T-helper 9 cell (primary cell): Measurements from ENCODE around the gene GSTP1.
"Not testable (repeated sequence)": the region's sequence is repeated elsewhere in the genome, so short reads cannot be mapped to it uniquely, and the experiment has no call there.

Experiments
- DNase-seq: peaks from one replicate; pipeline ENCODE4 v3.0.0-alpha.2; 2020

GSTP1 gene

DNA sequence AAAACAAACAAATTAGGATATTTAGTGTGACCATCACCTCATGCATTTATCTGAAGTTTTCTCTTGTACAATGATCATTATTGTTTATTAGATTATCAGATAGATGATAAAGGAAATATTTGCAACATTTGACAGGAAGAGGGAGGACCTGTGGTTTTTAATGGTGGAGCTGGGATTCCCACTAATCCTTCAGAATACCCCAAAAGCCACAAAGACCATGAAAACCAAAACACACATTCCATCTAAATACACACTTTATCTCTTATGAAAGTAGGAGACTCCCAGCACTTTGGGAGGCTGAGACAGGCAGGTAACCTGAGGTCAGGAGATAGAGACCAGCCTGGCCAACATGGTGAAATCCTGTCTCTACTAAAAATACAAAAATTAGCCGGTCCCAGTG lies 15.5 kb downstream of the GSTP1 start:
- DNase-seq, result no peak

DNA sequence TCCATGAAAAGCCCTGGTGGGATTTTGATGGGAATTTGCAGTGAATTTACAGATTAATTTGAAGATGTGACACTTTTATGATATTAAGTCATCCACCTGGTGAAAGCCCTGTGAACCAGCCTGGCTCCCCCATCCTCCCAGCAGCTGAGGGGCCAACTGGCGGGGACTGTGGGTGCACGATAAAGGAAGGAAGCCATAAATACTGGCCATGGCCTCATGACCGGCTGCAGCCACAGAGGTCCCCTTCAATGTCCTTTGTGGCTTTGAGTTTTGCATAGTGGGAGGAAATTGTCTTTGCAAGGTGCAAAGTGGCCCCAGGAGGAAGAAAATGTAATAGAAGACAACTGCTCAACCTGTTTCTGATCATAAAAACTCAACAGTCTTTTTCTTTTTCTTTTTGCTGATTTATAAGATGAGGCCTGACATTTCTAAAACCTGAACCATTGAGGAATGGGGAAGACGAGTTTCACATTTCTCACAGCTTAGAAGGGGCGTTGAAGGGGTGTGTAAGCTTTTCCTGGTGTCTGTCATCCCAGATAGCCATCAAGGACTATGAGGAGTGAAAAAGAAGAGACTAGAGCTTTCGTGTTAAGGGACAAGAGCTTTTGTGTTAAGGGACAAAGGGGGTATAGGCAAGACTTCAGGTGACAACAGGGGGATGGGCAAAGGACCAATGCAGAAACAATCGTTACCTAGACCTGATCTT lies 16.9 kb downstream of the GSTP1 start:
- DNase-seq, result no peak

DNA sequence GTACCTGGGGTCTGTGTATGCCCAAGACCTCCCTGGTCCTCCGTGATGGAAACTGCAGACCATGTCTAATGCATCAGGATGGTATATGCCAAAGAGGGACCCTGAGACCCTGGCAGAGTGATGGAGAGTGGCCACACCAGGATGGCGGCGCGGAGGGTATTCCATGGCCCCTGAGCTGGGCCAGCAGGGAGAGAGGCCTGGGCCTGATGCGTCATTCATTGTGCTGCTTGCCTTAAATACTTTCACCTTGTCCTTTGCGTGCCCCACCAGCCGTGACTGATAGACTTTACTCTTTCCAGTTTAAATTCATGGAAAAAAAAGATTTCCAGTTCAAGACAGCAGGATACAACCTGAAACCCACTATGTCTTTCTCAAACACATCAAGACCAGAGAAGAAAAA lies 17.5 kb downstream of the GSTP1 start:
- DNase-seq, result no peak

DNA sequence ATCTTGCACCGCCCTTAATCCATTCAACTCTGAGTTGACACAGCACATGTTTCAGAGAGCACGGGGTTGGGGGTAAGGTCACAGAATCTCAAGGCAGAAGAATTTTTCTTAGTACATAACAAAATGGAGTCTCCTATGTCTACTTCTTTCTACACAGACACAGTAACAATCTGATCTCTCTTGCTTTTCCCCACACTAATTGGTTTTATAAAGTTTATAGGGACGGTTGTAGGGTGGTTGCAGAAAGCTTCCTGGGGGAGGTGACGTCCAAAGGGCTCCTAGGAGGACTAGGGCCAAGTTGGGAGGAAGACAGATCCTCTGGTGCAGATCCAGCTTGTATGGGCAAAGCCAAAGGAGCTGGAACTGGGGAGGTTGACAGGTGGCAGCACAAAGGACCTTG lies 20.5 kb downstream of the GSTP1 start:
- not testable (repeated sequence) for DNase-seq

DNA sequence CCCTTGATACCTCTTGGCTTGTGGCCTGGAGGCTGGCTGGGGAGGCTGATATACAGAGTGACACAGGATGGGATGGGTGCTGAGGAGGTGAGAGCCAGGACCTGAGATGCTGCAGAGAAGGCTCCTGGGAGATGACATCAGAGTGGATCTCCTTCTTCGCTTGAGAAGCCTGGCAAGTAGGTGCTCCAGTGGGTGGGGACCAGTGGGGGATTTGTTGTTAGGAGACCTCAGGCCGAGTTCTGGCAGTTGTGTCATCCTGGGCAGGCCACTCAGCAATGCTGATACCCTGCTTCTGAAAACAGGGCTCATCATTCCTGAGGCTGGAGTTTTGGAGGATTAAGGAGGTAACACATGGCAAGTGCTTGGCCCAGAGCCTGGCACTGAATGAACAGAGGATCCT lies 21.2 kb downstream of the GSTP1 start:
- DNase-seq, result no peak

DNA sequence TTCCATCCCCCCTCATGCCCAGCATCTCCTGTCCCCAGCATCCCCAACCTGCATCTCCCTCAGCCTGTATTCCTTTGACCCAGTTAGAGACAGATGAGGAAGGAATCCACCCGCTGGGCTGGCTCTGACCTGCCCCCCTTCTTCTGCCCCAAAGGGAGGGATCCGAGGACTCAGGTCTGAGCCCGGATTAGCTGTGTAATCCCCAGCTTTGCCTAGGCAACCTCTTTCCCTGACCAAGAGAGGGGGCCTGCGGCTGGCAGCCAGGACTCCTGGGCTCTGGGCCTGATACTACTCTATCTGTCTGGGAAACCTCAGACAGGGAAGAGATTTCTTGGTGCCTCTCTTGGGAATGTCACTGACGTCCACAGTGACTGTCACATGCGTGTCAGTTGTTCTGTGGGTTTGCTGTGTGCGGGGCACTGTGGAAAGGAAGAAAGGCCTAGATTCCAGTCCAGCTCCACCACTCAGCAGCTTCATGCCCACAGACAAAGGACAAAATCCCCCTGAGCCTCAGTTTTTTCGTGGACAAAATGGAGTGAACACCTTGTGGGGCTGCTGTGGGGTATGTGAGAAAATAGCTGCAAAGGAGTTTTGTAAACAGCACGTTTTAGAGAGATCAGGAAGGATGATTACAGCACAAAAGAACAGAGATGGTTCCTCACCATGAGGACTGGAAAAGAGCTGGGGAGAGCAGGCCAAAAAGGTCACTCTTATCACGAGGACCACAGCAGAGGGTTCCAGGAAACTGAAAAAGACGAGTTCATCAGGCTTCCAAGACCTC lies 21.8 kb downstream of the GSTP1 start:
- no peak for DNase-seq

DNA sequence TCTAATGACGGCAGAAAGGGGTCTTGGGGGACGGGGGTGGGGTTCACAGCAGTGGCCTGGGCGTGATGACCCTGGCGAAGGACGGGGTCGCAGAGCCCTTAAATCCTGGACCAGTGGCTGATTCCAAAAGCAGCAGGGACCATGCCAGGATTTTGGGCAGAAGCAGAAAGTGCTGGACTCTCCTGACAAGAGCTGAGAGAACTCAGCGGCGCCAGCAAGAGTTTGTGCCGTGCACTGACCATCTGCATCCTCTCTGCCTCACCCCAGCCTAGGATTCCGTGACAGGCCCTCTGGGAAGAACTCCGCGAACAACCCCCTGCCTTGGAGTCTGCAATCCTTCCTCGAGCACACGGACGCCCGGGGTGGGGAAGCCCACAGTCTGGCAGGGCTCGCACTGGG lies 22.5 kb downstream of the GSTP1 start:
- DNase-seq, result no peak

DNA sequence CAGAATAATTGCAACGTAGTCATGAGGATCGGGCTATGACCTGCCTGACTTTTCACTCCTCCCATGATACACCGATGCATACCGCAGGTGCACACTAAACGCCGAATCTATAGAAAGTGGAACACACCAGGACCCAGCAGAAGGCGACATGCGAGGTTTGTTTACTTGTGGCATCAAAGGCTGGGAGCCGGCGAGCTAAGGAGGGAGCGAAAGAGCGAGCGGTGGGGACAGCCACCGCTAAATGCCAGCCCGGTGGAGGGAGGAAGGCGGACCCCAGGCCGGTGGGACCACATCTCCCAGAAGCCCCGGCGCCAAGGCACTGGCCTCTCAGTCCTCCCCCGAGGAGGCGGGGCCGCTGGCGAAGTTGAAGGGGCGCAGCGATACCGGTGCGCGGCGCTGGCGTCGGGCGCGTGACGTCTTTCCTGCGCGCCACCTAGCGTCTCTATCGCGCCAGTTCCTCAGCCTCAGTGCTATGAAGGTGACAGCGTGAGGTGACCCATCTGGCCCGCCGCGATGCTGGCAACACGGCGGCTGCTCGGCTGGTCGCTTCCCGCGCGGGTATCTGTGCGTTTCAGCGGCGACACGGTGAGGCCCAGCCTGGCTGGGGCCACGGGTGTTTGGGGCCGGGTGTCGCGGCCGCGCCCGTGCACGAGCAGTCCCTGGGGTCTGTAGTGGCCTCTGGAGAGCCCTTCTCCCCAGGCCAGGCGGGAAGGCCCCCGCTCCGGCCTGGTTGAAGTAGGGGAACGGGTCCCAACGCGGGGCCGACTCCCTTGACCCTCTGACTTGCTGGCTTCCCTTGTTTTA lies 23.1 kb downstream of the GSTP1 start, which contains the start of gene NDUFV1:
NDUFV1 (plus strand) TSS at position 445 of the 804 bp plus-strand sequence; CDS start at position 514, 69 bp downstream.
- peak; percentile 94 for DNase-seq

DNA sequence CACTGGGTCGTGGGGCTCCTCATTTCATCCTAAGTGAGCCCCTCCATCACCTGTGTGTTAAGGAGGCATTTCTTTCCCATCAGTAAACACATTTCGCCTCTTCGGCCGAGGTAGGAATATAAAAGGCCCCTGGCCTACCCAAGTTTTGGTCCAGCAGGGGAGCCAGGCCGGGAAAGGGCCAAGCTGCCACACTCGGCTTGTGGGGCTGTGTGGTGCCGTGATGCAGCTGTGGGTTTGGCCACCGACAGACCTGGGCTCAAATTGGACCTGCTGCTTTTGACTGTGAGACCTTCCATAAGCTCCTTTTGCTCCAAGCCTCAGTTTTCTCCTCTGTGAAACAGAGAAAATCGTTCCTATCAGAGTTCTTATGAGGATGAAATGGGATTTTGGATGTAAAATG lies 23.9 kb downstream of the GSTP1 start:
- no peak for DNase-seq

DNA sequence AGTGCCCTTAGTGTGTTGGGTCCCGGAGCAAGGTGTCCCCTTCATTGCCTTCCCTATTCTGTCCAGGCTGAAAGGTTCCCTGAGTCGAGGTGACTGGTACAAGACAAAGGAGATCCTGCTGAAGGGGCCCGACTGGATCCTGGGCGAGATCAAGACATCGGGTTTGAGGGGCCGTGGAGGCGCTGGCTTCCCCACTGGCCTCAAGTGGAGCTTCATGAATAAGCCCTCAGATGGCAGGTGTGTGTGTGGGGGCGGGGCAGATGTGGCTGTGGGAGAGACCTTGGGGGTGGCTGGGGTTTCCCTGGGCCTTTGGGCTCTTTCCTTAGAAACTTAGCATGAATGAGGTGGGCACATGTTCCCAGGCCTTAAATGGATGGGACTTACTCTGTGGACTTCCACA lies 24.9 kb downstream of the GSTP1 start:
- no peak for DNase-seq

DNA sequence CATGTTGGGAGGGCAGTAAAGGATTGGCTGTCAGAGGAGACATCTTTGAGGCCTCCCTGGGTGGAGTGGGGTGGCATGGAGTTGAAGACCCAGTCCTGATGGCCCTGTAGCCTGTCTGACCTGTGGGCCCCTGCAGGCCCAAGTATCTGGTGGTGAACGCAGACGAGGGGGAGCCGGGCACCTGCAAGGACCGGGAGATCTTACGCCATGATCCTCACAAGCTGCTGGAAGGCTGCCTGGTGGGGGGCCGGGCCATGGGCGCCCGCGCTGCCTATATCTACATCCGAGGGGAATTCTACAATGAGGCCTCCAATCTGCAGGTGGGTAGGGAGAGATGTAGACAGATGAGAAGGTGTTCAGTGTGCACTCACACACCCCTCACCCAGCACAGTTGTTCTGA lies 25.7 kb downstream of the GSTP1 start:
- no peak for DNase-seq

DNA sequence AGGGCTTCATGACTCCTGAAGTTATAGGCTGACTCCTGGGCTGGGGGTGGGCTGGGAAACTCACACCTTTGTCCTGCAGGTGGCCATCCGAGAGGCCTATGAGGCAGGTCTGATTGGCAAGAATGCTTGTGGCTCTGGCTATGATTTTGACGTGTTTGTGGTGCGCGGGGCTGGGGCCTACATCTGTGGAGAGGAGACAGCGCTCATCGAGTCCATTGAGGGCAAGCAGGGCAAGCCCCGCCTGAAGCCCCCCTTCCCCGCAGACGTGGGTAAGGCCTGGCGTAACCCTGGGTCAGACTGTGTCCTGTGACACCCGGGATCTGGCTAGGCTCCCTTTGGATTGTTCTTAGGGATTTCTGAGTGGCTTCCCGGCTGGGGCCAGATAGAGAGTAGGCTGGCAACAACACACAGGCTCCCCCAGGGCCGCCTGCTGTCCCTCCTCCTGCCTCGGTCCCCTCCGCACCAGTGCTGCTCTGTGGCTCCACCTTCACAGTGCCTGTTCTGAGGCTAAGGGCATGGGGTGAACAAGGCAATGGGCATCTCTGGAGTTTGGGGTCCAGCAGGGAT lies 26.8 kb downstream of the GSTP1 start:
- DNase-seq, result no peak

DNA sequence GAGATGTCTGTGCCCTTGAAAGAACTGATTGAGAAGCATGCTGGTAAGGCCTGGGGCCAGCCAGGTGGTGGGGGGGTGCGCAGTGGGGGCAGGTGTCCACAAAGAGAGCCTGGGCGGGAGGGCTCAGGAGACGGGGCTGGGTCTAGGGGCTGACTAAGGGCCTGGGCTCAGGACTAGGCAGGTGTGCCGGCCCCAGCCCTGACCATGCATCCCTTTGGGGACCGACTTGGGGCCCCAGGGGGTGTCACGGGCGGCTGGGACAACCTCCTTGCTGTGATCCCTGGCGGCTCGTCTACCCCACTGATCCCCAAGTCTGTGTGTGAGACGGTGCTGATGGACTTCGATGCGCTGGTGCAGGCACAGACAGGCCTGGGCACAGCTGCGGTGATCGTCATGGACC lies 27.6 kb downstream of the GSTP1 start:
- DNase-seq, result no peak

DNA sequence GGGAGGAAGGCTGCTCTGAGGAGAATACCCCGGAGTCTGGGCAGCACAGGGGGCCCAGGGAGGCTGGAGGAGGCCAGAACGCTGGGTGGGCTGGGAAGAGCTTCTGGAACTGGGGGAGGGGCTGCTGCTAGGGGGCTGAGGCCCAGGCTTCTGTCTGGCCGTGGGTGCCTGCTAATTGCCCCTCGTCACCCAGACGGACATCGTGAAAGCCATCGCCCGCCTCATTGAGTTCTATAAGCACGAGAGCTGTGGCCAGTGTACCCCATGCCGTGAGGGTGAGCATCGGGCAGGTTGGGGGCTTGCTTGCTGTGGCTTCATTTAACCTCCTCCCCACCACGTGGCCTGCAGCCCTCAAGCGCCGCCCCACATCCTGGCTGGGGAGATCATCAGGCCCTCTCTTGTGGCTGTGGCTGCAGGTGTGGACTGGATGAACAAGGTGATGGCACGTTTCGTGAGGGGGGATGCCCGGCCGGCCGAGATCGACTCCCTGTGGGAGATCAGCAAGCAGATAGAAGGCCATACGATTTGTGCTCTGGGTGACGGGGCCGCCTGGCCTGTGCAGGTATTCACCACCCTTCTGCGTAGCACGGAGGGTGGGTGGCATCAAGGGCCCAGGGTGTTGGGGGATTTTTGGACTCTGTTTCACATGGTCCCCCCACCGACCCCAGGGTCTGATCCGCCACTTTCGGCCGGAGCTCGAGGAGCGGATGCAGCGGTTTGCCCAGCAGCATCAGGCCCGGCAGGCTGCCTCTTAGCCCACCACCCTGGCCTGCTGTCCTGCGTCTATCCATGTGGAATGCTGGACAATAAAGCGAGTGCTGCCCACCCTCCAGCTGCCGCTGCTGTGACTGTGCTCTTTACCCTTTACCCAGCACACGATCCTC lies 28.3 kb downstream of the GSTP1 start:
- no peak for DNase-seq

DNA sequence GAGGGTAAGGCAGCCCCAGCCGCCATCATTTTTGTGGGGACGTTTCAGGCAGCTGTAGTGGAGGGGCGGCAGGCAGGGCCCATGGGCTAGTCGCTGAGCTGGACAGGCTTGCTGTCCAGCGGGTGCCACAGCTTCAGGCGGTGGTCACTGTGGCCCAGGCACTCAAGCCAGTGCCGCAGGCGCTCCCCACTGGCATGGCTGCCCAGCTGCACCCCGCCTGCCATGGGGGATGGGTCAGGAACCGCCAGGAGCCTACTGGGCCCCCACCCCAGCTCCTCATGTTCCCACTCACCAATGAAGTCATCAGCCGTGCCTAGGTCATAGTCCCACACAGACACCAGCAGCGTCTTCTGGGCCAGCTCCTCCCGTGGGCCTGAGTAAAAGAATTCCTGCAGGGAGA lies 29.1 kb downstream of the GSTP1 start:
- no peak for DNase-seq

DNA sequence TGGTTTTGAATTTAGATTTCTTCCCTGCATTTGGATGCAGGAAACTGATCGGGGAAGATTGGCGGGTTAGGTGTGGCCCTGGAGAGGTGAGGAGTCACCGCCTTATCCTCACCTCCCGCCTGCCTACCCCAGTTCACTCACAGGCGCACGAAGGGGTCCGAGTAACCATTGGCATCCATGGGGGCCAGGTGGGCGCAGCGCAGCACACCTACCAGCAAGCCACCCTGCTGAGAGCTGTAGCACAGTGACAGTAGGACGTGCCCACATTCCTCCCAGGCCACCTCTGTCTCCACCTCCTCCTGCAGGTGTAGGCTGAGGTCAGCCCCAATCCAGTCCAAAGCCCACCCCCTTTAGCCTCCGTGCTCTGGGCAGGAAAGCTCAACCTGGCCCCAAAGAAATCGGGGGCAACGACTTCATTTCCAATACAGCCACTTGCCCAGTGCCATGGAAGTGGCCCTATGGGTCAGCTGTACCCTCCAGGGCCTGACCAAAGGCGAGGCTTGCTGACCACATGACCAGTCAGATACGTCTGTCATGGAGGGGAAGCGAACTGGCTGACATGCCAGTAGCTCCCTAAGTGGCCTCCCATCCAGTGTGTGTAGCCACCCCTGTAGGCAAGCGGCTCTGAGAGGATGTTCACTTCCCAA lies 29.8 kb downstream of the GSTP1 start:
- DNase-seq, result no peak

DNA sequence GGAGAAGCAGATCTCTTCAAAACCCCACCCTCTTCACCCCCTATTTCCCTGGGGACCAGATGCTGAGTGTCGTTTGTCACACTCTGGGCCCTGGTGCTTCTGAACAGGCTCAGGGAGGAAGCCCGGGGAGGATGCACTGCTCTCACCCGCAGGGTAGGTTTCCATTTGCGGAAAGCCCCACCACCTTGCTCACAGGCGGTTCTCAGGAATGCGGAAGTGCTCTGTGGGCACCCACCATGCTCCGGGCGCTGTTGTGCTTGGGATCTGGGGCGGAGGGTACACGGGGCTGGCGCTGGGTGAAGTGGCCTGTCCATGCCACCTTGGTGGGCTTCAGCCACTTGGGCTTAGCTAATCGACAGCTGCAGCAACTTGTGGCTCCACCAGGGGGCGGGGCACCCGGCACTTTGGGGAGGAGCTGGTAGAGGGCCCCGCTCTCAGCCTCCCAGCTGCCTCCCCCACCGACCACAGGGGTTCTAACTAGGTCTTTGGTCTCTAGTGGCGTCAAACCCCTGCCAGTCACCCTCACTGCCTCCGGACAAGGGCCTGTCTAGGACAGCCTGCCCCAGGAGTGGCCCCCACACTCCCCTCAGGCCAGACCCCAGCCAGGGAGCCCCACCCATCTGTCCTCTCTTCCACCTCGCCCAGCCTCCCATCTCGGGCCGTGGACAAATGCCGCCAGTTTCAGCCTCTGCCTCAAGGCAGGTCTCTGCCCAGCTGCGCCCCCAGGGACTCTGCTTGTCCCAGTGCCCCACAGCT lies 30.5 kb downstream of the GSTP1 start:
- peak; percentile 69 for DNase-seq

DNA sequence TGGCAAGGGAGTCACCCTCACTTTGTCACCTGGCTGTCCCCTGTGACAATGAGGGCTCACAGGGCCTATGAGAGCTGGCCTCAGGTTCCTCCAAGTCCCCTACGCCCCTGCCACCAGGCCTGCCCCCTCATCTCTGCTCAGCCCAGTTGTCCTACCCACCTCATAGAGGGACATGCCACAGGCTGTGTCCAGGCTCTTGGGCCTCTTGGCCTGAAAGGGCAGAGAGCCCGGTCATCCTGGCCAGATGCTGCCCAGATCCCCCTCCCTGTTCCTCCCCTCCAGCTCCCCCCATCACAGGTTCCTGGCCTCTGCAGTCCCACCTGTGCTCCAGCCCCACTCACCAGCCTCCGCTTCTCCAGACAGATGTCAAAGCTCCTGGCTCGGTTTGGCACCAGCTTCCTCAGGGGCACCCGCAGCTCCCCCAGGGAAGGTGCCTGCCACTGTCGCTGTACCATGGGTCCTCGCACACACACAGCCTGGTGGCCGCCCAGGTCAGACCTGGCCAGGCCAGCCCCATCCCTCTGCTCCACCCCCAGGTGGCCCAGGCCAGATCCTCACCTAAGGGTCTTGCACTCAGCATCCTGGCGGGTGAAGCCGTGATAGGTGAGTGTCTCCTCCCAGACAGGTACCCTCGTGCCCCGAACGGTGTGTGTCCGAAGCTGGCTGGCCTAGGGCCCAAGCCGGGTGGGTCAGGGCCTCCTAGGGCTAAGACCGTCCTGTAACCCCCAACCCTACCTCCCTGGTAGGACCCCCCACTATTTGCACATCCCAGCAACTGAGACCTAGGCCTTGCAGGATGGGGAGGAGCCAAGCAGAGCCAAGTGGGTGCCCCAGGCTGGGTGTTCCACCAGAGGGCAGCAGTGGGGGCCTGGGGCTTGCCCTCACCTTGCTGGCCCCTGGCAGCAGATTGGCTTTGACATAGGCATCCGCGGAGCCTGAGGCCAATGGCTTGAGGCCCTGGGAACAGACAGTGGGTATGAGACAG lies 31.4 kb downstream of the GSTP1 start:
- no peak for DNase-seq

DNA sequence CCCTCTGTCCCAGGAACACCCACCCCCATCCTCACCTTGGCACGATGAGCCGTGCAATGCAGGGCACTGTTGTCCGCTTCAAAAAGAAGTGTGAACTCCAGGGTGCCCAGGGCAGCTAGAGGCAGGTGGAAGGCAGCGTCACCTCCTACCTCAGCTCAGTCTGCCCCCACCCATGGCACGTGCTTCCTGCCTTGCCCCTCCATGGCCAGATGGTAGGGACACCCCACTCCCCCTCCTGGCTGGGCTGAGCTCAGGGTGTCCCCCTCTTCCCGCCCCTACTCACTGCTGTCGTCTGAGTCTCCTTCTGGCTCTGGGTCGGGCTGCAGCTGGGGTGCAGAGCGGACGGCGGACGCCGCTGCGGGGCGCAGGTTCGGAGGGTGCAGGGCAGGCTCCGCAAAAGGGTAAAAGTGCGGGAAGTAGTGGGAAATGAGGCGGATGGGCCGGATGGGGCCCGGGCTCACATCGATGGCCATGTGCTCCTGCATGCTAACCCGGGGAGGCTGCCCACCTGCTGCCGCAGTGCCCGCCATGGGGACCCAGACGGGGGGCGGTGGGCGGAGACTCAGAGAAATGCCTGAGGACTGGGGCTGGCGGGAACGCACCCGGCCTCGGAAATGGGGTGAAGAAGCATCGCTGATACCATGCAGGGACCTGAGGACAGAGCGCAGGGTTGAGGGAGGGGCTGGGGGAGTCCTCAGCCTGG lies 32.3 kb downstream of the GSTP1 start:
- DNase-seq, result no peak
